Adrenal gland (tissue), 12 donors: Measurements from ENCODE around the gene WDR20. TPM values are rescaled to one million over a fixed set of nuclear protein-coding genes. Genes with fewer than 3 reads are reported as not detected.

Experiments used
- polyA plus RNA-seq, 3 donors: library from polyadenylated mRNA; stranded (reverse); fragments of 200-250 nt in 2 of 3; fragments of 350-450 nt in 1 of 3; fragmentation: Illumina TruSeq in 1 of 3; extraction: RNeasy Lipid Tissue Mini Kit (QIAGEN cat#74804) in 1 of 3; gene quantifications; one replicate each; pipeline ENCODE4 v1.2.3, GENCODE V29; 2013 to 2014
- total RNA-seq, 9 donors: library from RNA; depleted of rRNA in 4 of 9; stranded (reverse); fragments of >200 nt in 4 of 9; fragments of 120-200 nt in 1 of 9; fragmentation: NEBNext Ultra II Directional in 1 of 9; extraction: Animal tissue kit (Norgen Biotek cat#: 25700) in 1 of 9; gene quantifications; one replicate each; pipeline versions ENCODE4 v1.1.0 to v1.2.4, GENCODE V29; 2013 to 2023
- donor health status: healthy with polysubstance abuse.
- donor health status: Bipolar disorder and iron deficiency.
- donor health status: DM: yes; HTN: yes; CAD: no.
- donor health status: DM: no; HTN: no; CAD: no.
- donor health status: DM: no; HTN: no; CAD: no.
- donor health status: DM: yes; HTN: yes; CAD: no.

WDR20 gene
- total and polyA plus RNA-seq, 12 donors: 13.1 to 55.9 (median 38.3) TPM

Other genes with a start within 250 kb of the WDR20 start
- 100 to 1,000 TPM; 295 to 509 (median 358) TPM for gene DYNC1H1, start 175.3 kb upstream of the WDR20 start, total RNA-seq
- 100 to 1,000 TPM; 202 to 337 (median 273) TPM for gene DYNC1H1, start 175.3 kb upstream of the WDR20 start, polyA plus RNA-seq
- gene HSP90AA1, start 52.9 kb upstream of the WDR20 start, total RNA-seq: 100 to 1,000 TPM; 272 to 634 (median 424) TPM
- gene HSP90AA1, start 52.9 kb upstream of the WDR20 start, polyA plus RNA-seq: 1,000 to 10,000 TPM in 1 of 3 donors, 100 to 1,000 TPM in 2; 293 to 1,666 (median 388) TPM
- 10 to 100 TPM; 10.1 to 33.1 (median 16.4) TPM for gene MOK, start 165.3 kb downstream of the WDR20 start, total RNA-seq
- 10 to 100 TPM; 15.4 to 54.4 (median 38.5) TPM for gene MOK, start 165.3 kb downstream of the WDR20 start, polyA plus RNA-seq
- gene ZNF839, start 179.8 kb downstream of the WDR20 start, total RNA-seq: 10 to 100 TPM in 7 of 9 donors, 1 to 10 TPM in 2; 7.4 to 23.1 (median 14.1) TPM
- gene ZNF839, start 179.8 kb downstream of the WDR20 start, polyA plus RNA-seq: 10 to 100 TPM in 2 of 3 donors, 1 to 10 TPM in 1; 7.8 to 28.2 (median 27.6) TPM
- gene CINP, start 223.0 kb downstream of the WDR20 start, total RNA-seq: 10 to 100 TPM; 38.3 to 76.0 (median 41.5) TPM
- gene CINP, start 223.0 kb downstream of the WDR20 start, polyA plus RNA-seq: 10 to 100 TPM; 39.2 to 92.6 (median 86.6) TPM
- 10 to 100 TPM in 8 of 9 donors, 1 to 10 TPM in 1; 9.7 to 74.3 (median 27.1) TPM for gene TECPR2, start 223.0 kb downstream of the WDR20 start, total RNA-seq
- 10 to 100 TPM in 1 of 3 donors, 1 to 10 TPM in 2; 5.1 to 12.1 (median 8.3) TPM for gene TECPR2, start 223.0 kb downstream of the WDR20 start, polyA plus RNA-seq